HG03520 (cell line): Measurements from ENCODE around the gene SNAPC3.
"Not testable (repeated sequence)": the region's sequence is repeated elsewhere in the genome, so short reads cannot be mapped to it uniquely, and the experiment has no call there.

ENCODE experiments used
- ATAC-seq: cut with Tn5 transposase; IDR thresholded peaks from one replicate; pipeline ENCODE4 v1.9.1; 2021; ENCODE audit warnings: mild to moderate bottlenecking, moderate library complexity; ENCODE audit not compliant: unreplicated experiment

The SNAPC3 gene

GRCh38 chr9:15422372-15423230, at the start of gene SNAPC3:
SNAPC3 (plus strand) TSS chr9:15422876; CDS start chr9:15422880, 4 bp downstream.
- ATAC-seq = peak; percentile 97

DNA sequence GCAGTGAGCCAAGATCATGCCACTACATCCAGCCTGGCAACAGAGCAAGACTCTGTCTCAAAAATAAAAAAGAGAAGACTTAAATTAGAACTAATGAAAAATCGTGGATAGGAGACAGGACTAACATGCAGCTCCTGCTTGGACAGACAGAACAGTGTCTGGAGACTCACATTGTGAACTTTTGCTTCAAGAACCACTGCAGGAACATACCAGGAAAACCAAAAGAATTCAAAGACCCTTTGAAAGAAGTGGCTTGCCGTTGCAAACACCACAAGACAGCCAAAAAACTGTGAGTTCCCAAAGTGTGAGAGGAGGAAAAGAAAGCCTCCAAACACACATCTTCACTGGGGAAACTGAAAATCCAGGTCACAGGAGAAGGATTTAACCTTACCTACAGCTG, 48.8 kb upstream of the SNAPC3 start:
- ATAC-seq = no peak

GRCh38 chr9:15374310-15374709, 48.4 kb upstream of the SNAPC3 start:
- no peak for ATAC-seq

DNA sequence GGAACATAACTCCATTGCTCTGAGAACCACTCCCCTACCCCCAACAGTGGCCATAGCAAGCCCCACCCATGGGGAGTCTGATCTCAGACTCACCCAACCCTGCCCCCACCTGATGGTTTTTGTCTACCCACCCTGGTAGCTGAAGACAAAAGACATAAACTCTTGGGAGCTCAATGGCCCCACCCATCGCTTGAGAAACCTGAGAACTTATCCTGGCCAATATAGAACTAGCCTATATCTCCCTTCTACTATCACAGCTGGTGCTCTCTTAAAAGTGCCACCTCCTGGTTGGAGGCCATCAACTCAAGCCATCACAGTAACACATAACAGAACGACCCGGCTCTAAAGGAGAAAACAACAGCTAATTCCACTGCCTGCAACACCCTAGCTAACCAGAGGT, 47.9 kb upstream of the SNAPC3 start:
- no peak for ATAC-seq

GRCh38 chr9:15377625-15378540, 44.8 kb upstream of the SNAPC3 start:
- no peak for ATAC-seq

DNA sequence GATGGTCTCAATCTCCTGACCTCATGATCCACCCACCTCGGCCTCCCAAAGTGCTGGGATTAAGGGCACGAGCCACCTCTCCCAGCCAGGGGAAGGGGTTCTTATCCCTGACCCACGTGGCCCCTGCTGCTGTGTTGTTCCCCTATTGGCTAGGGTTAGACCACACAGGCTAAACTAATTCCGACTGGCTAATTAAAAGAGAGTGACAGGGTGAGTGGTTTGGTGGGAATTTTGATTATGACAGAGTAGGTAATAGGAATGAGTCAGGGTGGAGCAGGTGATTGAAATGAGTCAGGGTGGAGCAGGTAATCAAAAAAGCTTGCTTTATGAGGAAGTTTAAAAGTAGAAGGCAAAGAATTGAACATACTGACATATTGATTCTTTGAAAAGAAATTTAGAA, 43.4 kb upstream of the SNAPC3 start:
- ATAC-seq = not testable (repeated sequence)

GRCh38 chr9:15379888-15380287, 42.8 kb upstream of the SNAPC3 start:
- not testable (repeated sequence) for ATAC-seq

DNA sequence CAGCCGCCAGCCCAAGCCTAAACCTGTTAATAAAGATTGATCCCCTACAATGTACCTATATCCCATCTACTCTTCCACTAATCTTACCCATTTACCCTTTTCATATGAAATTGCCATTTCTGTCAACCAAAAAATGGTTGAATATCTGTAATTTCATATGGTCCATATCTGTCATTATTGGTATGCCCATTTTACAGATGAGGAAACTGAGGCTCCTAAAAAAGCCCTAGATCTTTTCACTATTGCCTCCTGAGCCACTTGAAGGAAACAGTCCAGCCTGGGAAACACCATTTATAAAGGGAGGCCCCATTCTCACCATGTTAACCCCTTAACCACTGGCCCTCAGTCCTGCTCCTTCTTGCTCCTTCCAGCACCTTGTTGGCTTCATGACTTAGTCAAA, 41.2 kb upstream of the SNAPC3 start:
- ATAC-seq = no peak

- no peak for ATAC-seq
These were observed 36.2 kb upstream of the SNAPC3 start for GRCh38 chr9:15386465-15386864.

- no peak for ATAC-seq
These were observed 33.5 kb upstream of the SNAPC3 start for GRCh38 chr9:15389173-15389572.

DNA sequence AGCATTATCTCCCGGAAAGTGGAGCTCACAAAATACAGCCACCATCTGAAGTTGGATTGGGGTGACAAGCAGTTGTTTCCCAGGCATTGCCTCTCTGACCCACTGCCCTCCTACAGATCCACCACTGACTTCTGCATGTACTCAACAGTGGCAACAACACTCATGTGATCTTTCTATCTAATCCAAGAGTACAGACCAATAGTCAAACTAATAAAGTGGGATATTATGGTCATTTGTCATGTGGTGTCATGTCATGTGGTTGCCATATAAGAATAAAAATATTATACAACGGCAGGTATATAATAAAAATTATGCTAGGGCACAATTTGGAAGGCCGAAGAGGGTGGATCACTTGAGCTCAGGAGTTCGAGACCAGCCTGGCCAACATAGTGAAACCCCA, 33.0 kb upstream of the SNAPC3 start:
- ATAC-seq = no peak

GRCh38 chr9:15390201-15390600, 32.5 kb upstream of the SNAPC3 start:
- ATAC-seq = no peak

DNA sequence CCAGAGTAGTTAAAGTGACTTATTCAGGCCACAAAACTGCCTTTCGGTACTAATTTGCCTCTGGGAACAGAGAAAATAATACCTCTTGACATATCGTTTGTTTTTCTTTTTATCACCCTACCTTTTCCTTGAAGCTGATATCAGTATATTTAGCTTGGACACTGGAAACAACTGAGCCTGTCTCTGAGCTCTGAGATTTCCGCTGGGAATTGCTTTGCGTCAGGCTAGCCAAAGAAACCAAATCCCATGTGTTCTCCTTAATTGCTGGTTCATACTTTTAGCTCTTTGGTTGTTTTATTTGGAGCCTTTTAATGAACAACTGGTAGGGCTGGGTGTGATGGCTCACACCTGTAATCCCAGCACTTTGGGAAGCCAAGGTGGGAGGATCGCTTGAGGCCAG, 30.3 kb upstream of the SNAPC3 start:
- ATAC-seq = no peak

DNA sequence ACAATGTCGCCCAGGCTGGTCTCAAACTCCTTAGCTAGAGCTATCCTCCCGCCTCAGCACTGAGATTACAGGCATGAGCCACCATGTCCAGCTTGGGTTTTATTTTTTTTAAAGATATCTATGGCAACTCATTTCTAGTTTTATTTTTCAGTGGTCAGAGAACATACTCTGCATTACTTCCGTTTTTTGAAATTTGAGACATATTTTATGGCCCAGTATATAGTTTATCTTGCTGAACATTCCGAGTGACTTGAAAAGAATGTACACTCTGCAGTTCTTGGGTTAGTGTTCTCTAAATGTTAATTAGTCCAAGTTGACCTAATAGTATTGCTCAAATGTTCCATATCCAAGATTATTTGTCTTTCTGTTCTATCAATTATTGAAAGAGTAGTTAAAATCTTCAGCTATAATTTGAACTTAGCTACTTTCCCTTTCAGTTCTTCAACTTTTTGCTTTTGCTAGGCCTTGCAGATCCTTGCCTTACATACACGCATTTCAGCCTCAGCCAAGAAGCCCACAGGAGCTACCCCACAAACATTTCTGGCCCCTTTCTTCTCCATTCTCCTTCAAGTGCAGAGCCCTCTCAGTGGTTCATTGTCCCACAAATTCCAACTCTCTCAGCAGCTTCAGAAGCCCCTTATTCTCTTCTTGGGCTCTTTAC, 22.3 kb upstream of the SNAPC3 start:
- ATAC-seq = peak; percentile 44

GRCh38 chr9:15401266-15401665, 21.4 kb upstream of the SNAPC3 start:
- ATAC-seq = no peak

GRCh38 chr9:15403155-15403554, 19.5 kb upstream of the SNAPC3 start:
- no peak for ATAC-seq

GRCh38 chr9:15404171-15404570, 18.5 kb upstream of the SNAPC3 start:
- ATAC-seq = no peak

DNA sequence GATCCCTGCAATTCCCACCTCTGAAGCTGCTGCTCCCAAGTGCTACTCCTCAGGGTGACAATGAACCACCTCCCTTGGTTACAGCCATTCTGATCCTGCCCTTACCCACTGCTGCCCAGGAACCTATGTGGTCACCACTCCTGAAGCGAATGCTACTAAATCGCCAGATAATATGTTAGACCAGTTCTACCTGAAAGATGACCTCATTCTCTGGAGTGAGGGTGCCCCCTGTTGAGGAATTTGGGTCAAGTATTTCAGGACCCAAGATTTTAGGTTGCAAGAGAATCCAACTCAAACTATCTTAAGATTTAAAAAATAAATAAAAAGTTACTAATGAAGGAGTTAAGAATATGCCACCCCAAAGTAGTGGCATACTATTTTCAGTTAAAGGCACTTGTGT, 5.8 kb upstream of the SNAPC3 start:
- peak; percentile 57 for ATAC-seq

DNA sequence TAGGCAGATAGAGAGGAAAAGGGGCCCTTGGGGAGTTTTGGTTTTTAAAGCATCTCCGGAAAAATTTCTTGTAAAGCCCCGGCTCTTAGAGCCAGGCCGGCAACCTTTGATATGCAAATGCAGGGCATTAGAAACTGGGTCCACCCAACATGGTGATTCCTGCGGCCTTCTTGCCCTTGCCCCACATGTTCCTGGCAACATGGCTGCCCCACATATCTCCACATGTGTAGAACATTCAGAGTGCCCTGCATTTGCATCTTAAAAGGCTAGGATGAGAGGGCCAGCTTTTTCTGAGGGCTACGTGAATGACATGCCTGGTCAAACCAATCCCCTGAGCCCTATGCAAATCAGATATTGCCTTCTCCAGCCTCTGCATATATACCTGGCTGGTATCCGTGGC, 5.0 kb upstream of the SNAPC3 start:
- no peak for ATAC-seq

- no peak for ATAC-seq
These were observed 1.9 kb upstream of the SNAPC3 start for GRCh38 chr9:15420796-15421195.

DNA sequence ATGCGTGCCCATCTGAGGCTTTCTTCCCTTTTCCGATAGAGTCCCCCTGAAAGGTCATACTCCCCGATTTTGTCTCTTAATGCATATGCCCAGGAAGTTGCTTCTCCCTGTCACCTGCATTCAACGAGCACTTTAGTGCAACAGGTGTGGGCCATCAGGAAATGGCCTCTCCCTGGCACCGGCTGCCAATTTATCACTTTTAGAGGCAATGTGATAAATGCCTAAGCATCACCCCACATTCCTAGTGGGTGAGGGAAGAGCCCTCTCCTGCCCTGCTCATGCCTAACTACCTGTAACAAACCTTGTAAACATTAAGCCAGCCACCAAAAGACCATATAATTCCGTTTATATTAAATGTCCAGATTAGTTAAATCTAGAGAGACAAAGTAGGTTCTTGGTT, 1.1 kb upstream of the SNAPC3 start:
- ATAC-seq = no peak
